Keratinocyte (primary cell): ENCODE results near the gene CCDC197. TPM values are rescaled to one million over a fixed set of nuclear protein-coding genes. Genes with fewer than 3 reads are reported as not detected.

Experiments
- DNase-seq: peaks from one replicate; pipeline ENCODE4 v3.0.0-alpha.2; 2011; ENCODE audit warnings: low read depth, missing footprints, low spot score
- FAIRE-seq: peaks from 2 replicates; lab custom pipeline; 2011; peaks lifted over from hg19 to GRCh38; lab: Jason Lieb, UNC
- H2AFZ ChIP-seq: 2 replicates; pipeline ENCODE4 v1.6.0; 2012; ENCODE audit warnings: low read length, control low read depth, inconsistent platforms; ENCODE audit not compliant: control insufficient read depth
- H3K27ac ChIP-seq: 2 replicates; pipeline ENCODE4 v1.5.1; 2011; ENCODE audit warnings: low read length; ENCODE audit not compliant: control insufficient read depth, insufficient read depth
- H3K27me3 ChIP-seq: 3 replicates; pipeline ENCODE4 v1.6.0; 2011; ENCODE audit warnings: low read length; ENCODE audit not compliant: control insufficient read depth, insufficient read depth; ENCODE audit errors: extremely low read depth
- H3K36me3 ChIP-seq, 2 experiments: 2 replicates in 1 of 2; 3 replicates in 1 of 2; pipeline ENCODE4 v1.5.1; 2011; ENCODE audit warnings: low read length in 2 of 2, mild to moderate bottlenecking in 1 of 2; ENCODE audit not compliant: control insufficient read depth in 2 of 2, insufficient read depth in 2 of 2; ENCODE audit errors: extremely low read depth in 1 of 2
- H3K4me1 ChIP-seq: 3 replicates; pipeline ENCODE4 v1.5.1; 2011; ENCODE audit warnings: low read length; ENCODE audit not compliant: control insufficient read depth, insufficient read depth; ENCODE audit errors: extremely low read depth
- H3K4me2 ChIP-seq: 3 replicates; pipeline ENCODE4 v1.6.0; 2011; ENCODE audit warnings: low read depth, low read length; ENCODE audit not compliant: control insufficient read depth, insufficient read depth; ENCODE audit errors: extremely low read depth
- H3K4me3 ChIP-seq, 3 experiments: fragments of 200-600 bp in 1 of 3; sonication (generic) in 1 of 3; 2 replicates in 2 of 3; 3 replicates in 1 of 3; pipeline ENCODE4 v1.5.1; 2011 to 2016; ENCODE audit warnings: low read length in 3 of 3, mild to moderate bottlenecking in 3 of 3, control low read depth in 2 of 3, inconsistent platforms in 1 of 3, low read depth in 1 of 3, mixed read lengths in 1 of 3, mixed run types in 1 of 3, moderate library complexity in 1 of 3; ENCODE audit not compliant: control insufficient read depth in 2 of 3, insufficient read depth in 2 of 3; ENCODE audit errors: extremely low read depth in 1 of 3
- H3K79me2 ChIP-seq: 2 replicates; pipeline ENCODE4 v1.6.0; 2012; ENCODE audit warnings: low read length; ENCODE audit not compliant: control insufficient read depth, insufficient read depth
- H3K9ac ChIP-seq: 3 replicates; pipeline ENCODE4 v1.6.0; 2011; ENCODE audit warnings: low read length; ENCODE audit not compliant: control insufficient read depth, insufficient read depth; ENCODE audit errors: extremely low read depth
- H3K9me1 ChIP-seq: 3 replicates; pipeline ENCODE4 v1.6.0; 2011; ENCODE audit warnings: low read length; ENCODE audit not compliant: control insufficient read depth, insufficient read depth; ENCODE audit errors: extremely low read depth
- H3K9me3 ChIP-seq: 2 replicates; pipeline ENCODE4 v1.5.1; 2012; ENCODE audit warnings: low read depth, low read length; ENCODE audit not compliant: control insufficient read depth
- H4K20me1 ChIP-seq: 3 replicates; pipeline ENCODE4 v1.6.0; 2011; ENCODE audit warnings: low read length; ENCODE audit not compliant: control insufficient read depth, insufficient read depth; ENCODE audit errors: extremely low read depth
- CTCF ChIP-seq, 3 experiments: IDR thresholded peaks in 1 of 3; conservative IDR thresholded peaks in 1 of 3; optimal IDR thresholded peaks in 1 of 3; 2 replicates in 2 of 3; 3 replicates in 1 of 3; pipeline versions ENCODE3 to v1.5.1; 2011; ENCODE audit warnings: low read length in 3 of 3, mild to moderate bottlenecking in 3 of 3, moderate library complexity in 2 of 3, control low read depth in 1 of 3, inconsistent platforms in 1 of 3; ENCODE audit not compliant: insufficient read depth in 2 of 3; ENCODE audit errors: extremely low read depth in 1 of 3
- EZH2 ChIP-seq: IDR thresholded peaks from one replicate; pipeline ENCODE4 v1.6.1; 2012; ENCODE audit warnings: inconsistent platforms, mild to moderate bottlenecking, low read length, moderate library complexity
- dilution Hi-C: fragments of 300-500 bp; cut with MboI; formaldehyde crosslinking; loops from one replicate; pipeline ENCODE4 v1.7.0; 2020; ENCODE audit warnings: low sequenced_read_pairs; ENCODE audit not compliant: extremely low pct_ligation_motif_present
- polyA plus RNA-seq, 5 experiments: library from polyadenylated mRNA; depleted of rRNA in 3 of 5; stranded (reverse) in 3 of 5; stranded (forward) in 1 of 5; unstranded in 1 of 5; fragments of >200 nt; gene quantifications; 1 replicate in 1 of 5; 2 replicates in 3 of 5; 3 replicates in 1 of 5; pipeline versions ENCODE4 v1.2.1 to v1.2.3, GENCODE V29; 2011 to 2012; ENCODE audit warnings: missing spikeins in 2 of 5, low read depth in 1 of 5, low replicate concordance in 1 of 5

The CCDC197 gene
- polyA plus RNA-seq, 1 donor (not counting 4 experiments of a cell fraction or from before 2014, with no cell fraction given), result not detected

GRCh38 chr14:93982230-93983007 lies 14.7 kb upstream of the CCDC197 start:
- dilution Hi-C loops, result no loop called here
- peaks cover 12% of the 10 kb centered on the region for H3K27me3 ChIP-seq
- H3K9me3 ChIP-seq, result no peaks in the 10 kb centered on the region
- H3K4me1 ChIP-seq, result peaks cover 3% of the 10 kb centered on the region
- FAIRE-seq (no peak), DNase-seq (no peak)
- H2AFZ ChIP-seq, result no peak overlapping the region
- H3K36me3 ChIP-seq, result no peaks in the 10 kb centered on the region
- H3K9ac ChIP-seq, result no peak overlapping the region
- H3K4me3 ChIP-seq, result no peak overlapping the region
- no peaks in the 10 kb centered on the region for H3K79me2 ChIP-seq
- H4K20me1 ChIP-seq, result no peaks in the 10 kb centered on the region
- H3K9me1 ChIP-seq, result no peaks in the 10 kb centered on the region
- no peak overlapping the region for H3K4me2 ChIP-seq
- no peak overlapping the region for H3K27ac ChIP-seq
- TF ChIP-seq CTCF (optimal IDR thresholded peaks at IDR 0.05 in 1 of 3, IDR thresholded peaks at IDR 0.05 in 1 of 3, conservative IDR thresholded peaks at IDR 0.05 in 1 of 3; ENCODE audit: extremely low read depth in 1 of 3, insufficient read depth in 2 of 3, low read length in 3 of 3) (no peak), EZH2 (no peak)

GRCh38 chr14:93984070-93984469 lies 13.0 kb upstream of the CCDC197 start:
- no peak overlapping the region for H3K4me2 ChIP-seq
- peaks cover 3% of the 10 kb centered on the region for H3K4me1 ChIP-seq
- no peak overlapping the region for H3K27ac ChIP-seq
- no peaks in the 10 kb centered on the region for H3K9me1 ChIP-seq
- H3K9me3 ChIP-seq, result no peaks in the 10 kb centered on the region
- no peaks in the 10 kb centered on the region for H3K79me2 ChIP-seq
- dilution Hi-C loops, result no loop called here
- no peak overlapping the region for H3K4me3 ChIP-seq
- DNase-seq (no peak), FAIRE-seq (no peak)
- no peaks in the 10 kb centered on the region for H3K36me3 ChIP-seq
- peaks cover 9% of the 10 kb centered on the region for H3K27me3 ChIP-seq
- no peak overlapping the region for H3K9ac ChIP-seq
- H4K20me1 ChIP-seq, result no peaks in the 10 kb centered on the region
- no peak overlapping the region for H2AFZ ChIP-seq
- no peak for TF ChIP-seq CTCF (optimal IDR thresholded peaks at IDR 0.05 in 1 of 3, IDR thresholded peaks at IDR 0.05 in 1 of 3, conservative IDR thresholded peaks at IDR 0.05 in 1 of 3; ENCODE audit: extremely low read depth in 1 of 3, insufficient read depth in 2 of 3, low read length in 3 of 3)
- no peak for TF ChIP-seq EZH2
